Activated T-helper 1 cell treated with Interleukin-2 at 50 U/mL for 16 hours (primary cell): ENCODE results near the gene GLRA1.
"Not testable (repeated sequence)": the region's sequence is repeated elsewhere in the genome, so short reads cannot be mapped to it uniquely, and the experiment has no call there.

Experiments
- DNase-seq: peaks from one replicate; pipeline ENCODE4 v3.0.0-alpha.2; 2020; ENCODE audit warnings: low read depth

GLRA1 gene

GRCh38 chr5:151881621-151882225, 42.9 kb downstream of the GLRA1 start:
- DNase-seq = no peak

DNA sequence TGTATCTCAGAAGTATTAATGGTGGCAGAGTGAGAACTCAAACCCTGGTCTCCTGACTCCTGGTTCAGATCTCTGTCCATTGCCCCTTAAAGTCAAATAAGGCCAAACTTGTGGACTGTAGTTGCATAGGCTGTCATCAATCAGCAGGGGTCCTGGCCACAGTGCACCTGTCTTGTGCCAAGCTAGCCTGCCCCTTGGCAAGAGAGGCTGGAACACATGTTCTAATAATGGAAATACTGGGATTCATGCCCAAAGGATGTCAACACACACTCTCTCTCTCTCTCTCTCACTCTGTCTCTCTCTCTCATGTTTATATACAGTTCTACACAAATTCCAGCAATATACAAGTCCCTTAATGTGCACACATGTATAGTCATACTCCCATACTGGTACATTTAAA, 44.3 kb downstream of the GLRA1 start:
- DNase-seq = no peak

GRCh38 chr5:151873701-151874100, 51.0 kb downstream of the GLRA1 start:
- no peak for DNase-seq

- no peak for DNase-seq
These were observed 52.0 kb downstream of the GLRA1 start for GRCh38 chr5:151872701-151873100.

DNA sequence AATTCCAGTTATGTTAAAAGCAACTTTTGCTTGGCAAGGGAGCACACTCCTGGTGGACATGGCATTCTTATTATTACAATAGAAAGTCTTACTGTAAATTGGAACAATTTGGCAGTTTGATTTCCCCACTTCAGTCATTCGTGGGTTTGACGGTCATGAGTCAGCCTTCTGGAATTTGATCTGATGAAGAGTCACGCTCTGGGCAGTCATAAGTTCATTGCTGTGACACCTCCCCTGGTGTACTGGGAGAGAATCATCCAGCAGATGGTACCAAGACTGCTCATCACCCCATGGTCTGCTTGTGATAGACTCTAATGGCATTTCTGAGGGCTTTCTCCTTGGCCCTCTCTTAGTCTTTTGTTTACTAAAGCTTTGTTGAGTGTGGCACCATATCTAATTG, 53.8 kb downstream of the GLRA1 start:
- no peak for DNase-seq

GRCh38 chr5:151870271-151870670, 54.4 kb downstream of the GLRA1 start:
- no peak for DNase-seq

DNA sequence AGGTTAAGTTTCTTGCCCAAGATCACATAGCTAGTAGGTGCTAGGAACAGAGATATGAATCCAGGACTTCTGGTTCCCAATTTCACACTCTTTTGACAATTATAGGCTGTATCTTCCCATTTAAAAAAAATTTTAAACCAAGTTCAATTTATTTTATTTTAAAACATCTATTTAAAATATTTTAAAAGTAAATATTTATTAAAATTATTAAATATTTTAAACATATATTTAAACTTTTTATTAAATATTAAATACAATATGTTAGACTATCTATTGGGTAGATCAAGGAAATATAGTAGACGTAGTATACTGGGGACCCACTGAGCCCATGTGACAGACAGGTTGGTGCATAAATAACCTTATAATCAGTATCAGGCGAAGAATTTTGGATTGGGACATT, 54.8 kb downstream of the GLRA1 start:
- DNase-seq = no peak

GRCh38 chr5:151868451-151868850, 56.2 kb downstream of the GLRA1 start:
- no peak for DNase-seq

- no peak for DNase-seq
These were observed 60.4 kb downstream of the GLRA1 start for GRCh38 chr5:151864061-151864748.

- DNase-seq = no peak
These were observed 61.1 kb downstream of the GLRA1 start for GRCh38 chr5:151863566-151863965.

DNA sequence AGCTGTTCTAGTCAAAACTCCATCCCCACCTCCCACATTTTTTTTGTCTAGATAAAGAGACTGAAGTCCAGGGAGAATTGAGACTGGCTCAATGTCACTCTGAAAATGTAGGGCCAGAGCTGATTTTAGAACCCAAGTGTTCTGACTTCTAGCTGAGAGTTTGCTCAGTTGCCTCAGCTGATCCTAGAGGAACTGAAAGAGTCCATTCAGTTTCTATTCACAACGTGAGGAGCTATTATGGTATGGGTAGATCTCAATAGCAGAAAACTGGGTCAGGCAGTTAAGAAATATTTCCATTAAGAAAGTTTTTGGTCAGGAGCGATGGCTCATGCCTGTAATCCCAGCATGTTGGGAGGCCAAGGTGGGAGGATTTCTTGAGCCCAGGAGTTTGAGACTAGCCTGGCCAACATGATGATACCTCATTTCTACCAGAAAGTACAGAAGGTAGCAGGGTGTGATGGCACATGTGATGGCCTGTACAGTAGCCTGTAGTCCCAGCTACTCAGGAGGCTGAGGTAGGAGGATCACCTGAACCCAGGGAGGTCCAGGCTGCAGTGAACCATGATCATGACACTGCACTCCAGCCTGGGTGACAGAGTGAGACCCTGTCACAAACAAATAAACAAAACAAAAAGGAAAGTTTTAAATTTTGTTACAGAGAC, 61.7 kb downstream of the GLRA1 start:
- DNase-seq = no peak

- DNase-seq = not testable (repeated sequence)
These were observed 63.8 kb downstream of the GLRA1 start for GRCh38 chr5:151860867-151861266.

DNA sequence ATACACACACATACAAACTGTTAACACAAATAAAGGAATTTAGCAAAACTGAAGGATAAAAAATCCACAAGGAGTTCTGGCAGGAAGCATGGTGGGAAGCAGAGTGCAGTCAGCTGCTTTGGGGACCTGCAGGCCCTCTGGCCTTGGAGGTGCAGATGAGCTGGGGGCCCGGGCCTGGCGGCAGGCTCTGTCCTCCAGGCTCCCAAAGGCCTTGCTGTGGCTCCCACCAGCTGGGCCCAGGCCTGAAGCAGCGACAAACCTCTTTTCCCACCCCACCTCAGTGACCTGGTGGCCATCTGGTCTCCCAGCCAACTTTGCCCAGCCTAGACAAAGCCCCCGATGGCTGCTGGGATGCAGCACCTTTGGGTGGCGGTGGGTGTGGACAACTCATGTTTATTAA, 67.8 kb downstream of the GLRA1 start:
- DNase-seq = no peak

DNA sequence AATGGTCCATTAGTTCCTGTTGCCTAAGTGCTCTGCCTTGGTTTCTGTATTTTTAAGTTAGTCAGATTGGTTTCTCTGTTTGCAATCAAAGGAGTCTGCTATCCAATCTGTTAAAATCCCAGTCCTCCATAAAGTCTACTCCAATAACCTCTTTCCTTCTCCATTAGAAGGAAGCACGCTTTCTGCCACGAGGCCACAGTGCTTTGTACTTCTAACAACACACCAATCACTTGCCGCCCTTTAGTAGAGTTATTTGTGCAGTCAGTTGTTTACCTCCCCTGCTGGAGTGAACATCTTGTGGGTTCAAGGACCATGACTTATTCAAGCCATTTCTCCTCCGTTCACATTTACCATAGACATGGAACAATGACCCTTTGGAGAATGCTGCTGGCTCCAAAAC, 69.0 kb downstream of the GLRA1 start:
- DNase-seq = no peak

DNA sequence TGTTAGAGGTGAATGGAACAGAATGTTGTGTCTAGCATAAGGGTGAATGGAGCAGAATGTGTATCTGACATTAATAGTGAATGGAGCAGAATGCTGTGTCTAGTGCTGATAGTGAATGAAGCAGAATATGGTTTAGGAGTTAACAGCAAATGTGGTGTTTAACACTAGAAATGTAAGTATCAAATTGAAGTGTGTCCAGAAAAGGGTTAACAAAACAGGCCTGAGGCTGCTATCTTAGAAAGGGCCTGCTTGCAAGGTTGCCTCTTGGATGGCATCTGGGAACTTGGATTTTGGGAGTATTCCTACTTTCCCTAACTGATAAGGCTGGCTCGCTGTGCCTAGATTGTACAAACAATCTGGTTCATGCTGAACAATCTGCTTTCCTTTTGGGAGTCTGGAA, 76.8 kb downstream of the GLRA1 start:
- DNase-seq = no peak

GRCh38 chr5:151846765-151847164, 77.9 kb downstream of the GLRA1 start:
- no peak for DNase-seq

DNA sequence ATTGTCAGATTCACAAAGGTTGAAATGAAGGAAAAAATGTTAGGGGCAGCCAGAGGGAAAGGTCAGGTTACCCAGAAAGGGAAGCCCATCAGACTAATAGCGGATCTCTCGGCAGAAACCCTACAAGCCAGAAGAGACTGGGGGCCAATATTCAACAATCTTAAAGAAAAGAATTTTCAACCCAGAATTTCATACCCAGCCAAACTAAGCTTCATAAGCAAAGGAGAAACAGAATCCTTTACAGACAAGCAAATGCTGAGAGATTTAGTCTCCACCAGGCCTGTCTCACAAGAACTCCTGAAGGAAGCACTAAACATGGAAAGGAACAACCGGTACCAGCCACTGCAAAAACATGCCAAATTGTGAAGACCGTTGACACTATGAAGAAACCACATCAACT, 91.8 kb downstream of the GLRA1 start:
- DNase-seq = not testable (repeated sequence)

GRCh38 chr5:151829370-151829769, 95.3 kb downstream of the GLRA1 start:
- DNase-seq = no peak

DNA sequence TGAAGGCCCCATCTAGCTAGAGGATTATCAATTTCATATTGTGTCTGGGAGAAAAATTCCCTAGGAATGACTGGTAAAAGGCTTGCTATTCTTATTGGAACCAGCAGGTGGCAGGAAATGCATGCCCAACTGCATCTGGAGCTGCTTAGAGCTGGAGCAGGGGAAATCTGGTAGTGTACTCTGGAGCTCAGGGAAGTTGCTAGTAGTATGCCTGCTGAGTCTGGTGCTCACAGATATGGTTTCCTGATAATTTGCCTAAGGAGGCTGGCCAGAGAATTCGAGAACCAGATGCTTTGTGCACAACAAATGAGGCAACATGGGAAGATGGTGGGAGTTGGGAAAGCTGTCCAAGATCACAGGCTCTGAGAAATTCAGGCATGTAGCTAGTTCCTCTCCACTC, 99.2 kb downstream of the GLRA1 start:
- no peak for DNase-seq

DNA sequence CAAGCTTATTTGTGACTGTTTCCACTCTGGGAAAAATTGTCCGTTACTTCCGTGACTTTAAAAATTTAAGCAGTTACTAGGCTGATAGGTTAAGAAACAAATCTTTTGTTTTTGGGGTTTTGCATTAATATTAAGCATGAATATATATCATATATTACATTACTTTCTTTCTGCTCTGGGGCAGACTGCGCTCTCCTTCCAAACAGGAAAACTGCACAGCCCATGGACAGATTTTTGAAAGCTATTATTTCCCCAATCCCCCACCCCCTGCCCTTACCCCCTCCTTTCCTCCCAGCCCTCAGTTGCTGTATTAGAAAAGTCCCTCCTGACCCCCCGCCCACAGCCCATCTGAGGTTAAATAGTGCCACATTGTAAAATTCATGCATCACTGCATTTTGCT, 102.5 kb downstream of the GLRA1 start:
- DNase-seq = no peak

GRCh38 chr5:151820903-151821302, 103.7 kb downstream of the GLRA1 start:
- DNase-seq = no peak

- no peak for DNase-seq
These were observed 104.4 kb downstream of the GLRA1 start for GRCh38 chr5:151820271-151820670.

DNA sequence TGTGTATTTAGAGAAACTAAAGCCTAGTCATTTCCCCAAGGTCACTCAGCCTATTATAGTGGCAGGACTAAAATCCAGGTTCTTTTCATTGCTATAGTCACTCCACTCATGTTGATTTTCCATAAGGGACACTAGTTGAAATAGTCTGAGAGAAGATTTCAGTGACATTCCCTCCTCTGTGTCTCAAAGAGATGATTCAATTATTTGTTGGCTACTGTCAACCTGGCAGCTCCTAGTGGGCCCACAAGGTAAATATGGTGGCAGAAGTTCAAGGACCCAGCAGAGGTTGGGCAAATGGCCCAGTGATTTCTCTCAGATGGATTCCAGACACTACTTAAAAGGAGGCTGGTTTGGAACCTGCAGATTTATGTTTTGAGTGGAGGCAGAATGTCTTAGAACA, 104.8 kb downstream of the GLRA1 start:
- no peak for DNase-seq

DNA sequence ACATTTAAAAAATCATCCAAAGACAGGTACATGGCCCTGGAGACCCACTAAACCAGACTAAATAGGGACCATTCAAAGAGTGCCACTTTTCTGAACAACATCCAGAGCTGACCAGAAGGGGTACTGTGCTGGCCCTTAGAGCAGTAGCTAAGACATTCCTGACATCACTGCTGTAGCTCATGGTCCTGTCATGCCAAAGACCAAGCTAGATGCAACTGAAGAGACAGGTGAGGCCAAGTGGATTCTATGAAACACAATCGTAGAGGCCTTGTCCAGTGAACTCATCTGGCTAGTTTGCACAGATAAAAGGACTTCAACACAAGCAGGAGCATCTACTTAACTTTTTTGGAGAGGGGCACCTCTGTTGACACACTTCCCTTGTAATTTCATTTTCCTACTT, 109.6 kb downstream of the GLRA1 start:
- DNase-seq = no peak
